DND-41 (cell line): ENCODE measurements around the gene SAMSN1.

ENCODE experiments used
- ATAC-seq: fragments of 200-7000 bp; cut with Tn5 transposase; 3 replicates; pipeline ENCODE4 v1.9.1; 2021; ENCODE audit warnings: low read depth; ENCODE audit not compliant: insufficient read depth
- DNase-seq: peaks from one replicate; pipeline ENCODE4 v3.0.0-alpha.2; 2020
- H2AFZ ChIP-seq: 2 replicates; pipeline ENCODE4 v1.6.0; 2012; ENCODE audit warnings: low read depth, low read length
- H3K27ac ChIP-seq: 2 replicates; pipeline ENCODE4 v1.5.1; 2012; ENCODE audit warnings: low read length, inconsistent platforms
- H3K27me3 ChIP-seq: fragments of 200-600 bp; sonication (generic); 2 replicates; pipeline ENCODE4 v1.6.0; 2012; ENCODE audit warnings: low read length, mild to moderate bottlenecking, inconsistent platforms; ENCODE audit not compliant: insufficient read depth, poor library complexity
- H3K36me3 ChIP-seq: 2 replicates; pipeline ENCODE4 v1.5.1; 2012; ENCODE audit warnings: low read length, inconsistent platforms; ENCODE audit not compliant: insufficient read depth
- H3K4me1 ChIP-seq: 2 replicates; pipeline ENCODE4 v1.5.1; 2012; ENCODE audit warnings: mild to moderate bottlenecking, low read length; ENCODE audit not compliant: insufficient read depth
- H3K4me2 ChIP-seq: 2 replicates; pipeline ENCODE4 v1.6.0; 2012; ENCODE audit warnings: mild to moderate bottlenecking, moderate library complexity, low read length, inconsistent platforms; ENCODE audit not compliant: insufficient read depth
- H3K4me3 ChIP-seq, 2 experiments: fragments of 200-600 bp in 1 of 2; shearing (Covaris generic) in 1 of 2; 2 replicates each; pipeline ENCODE4 v1.5.1; 2012 to 2016; ENCODE audit warnings: inconsistent platforms in 2 of 2, low read length in 2 of 2, mild to moderate bottlenecking in 2 of 2, low read depth in 1 of 2, moderate library complexity in 1 of 2
- H3K79me2 ChIP-seq: 2 replicates; pipeline ENCODE4 v1.6.0; 2012; ENCODE audit warnings: low read length, inconsistent platforms; ENCODE audit not compliant: insufficient read depth
- H3K9ac ChIP-seq: 2 replicates; pipeline ENCODE4 v1.6.0; 2012; ENCODE audit warnings: low read depth, mild to moderate bottlenecking, inconsistent platforms, low read length, moderate library complexity
- H3K9me3 ChIP-seq: 2 replicates; pipeline ENCODE4 v1.5.1; 2012; ENCODE audit warnings: low read length, moderate library complexity, mild to moderate bottlenecking, inconsistent platforms; ENCODE audit not compliant: insufficient read depth, severe bottlenecking
- H4K20me1 ChIP-seq: 2 replicates; pipeline ENCODE4 v1.6.0; 2012; ENCODE audit warnings: low read length; ENCODE audit not compliant: insufficient read depth
- EZH2 ChIP-seq: IDR thresholded peaks from 3 replicates; pipeline ENCODE4 v1.6.1; 2012; ENCODE audit warnings: borderline replicate concordance, low read depth, mild to moderate bottlenecking, moderate library complexity, low read length, inconsistent platforms; ENCODE audit not compliant: severe bottlenecking
- TF ChIP-seq, protein P1 (sequence below): IDR thresholded peaks from 2 replicates; pipeline ENCODE4 v1.5.1; 2012; ENCODE audit warnings: borderline replicate concordance, low read length, moderate library complexity, mild to moderate bottlenecking; ENCODE audit not compliant: poor library complexity, severe bottlenecking; ENCODE audit errors: extremely low read depth

Gene SAMSN1

DNA sequence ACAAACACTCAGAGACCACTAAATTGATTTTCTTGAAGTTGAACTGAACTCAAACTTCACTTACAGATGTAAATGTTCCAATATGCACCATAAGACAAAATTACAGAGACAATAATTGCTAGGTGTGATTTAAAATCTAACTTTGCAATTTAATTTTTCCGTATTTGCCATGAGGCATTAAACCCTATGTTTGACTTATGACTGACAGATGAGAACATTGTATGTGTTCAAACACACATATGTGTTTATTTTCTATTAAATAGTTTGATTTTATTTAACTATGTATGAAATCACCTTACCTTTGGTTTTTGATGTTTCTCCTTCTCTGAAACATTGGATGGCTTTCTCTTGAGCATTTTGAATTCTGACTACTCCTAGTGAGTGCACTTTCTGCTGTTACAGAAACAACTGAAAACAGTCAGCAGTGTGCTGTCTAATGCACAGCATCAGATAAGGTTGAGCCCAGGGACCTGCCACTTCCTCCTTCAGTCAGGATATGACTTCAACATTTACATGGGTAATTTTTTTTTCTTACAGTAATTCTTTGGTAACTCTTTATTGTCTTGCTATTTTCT is at the start of gene SAMSN1:
Gene SAMSN1, minus strand, starts transcription at position 410 of the 575 bp plus-strand sequence. Its CDS starts 54 bp downstream, at position 356.
- Histone ChIP-seq H3K36me3 (no peaks in the 10 kb centered on the region; the same call in 1 of the 2 replicates), H2AFZ (0 out of 2 replicates have a peak within 1 kb of the TSS, but pooled peaks have one; percentile 4), H3K79me2 (peaks cover 52% of the 10 kb centered on the region), H3K9ac (peak within 1 kb of the TSS; percentile 73), H3K4me3 (peak within 1 kb of the TSS; percentile 40 to 68), H3K4me2 (peak within 1 kb of the TSS; percentile 76), H3K27me3 (no peaks in the 10 kb centered on the region), H3K4me1 (peaks cover 69% of the 10 kb centered on the region), H3K27ac (peak within 1 kb of the TSS; percentile 95), H3K9me3 (no peaks in the 10 kb centered on the region), H4K20me1 (no peaks in the 10 kb centered on the region)
- peak; percentile 87 for ATAC-seq
- peak; percentile 84 for DNase-seq
- TF ChIP-seq, protein P1, sequence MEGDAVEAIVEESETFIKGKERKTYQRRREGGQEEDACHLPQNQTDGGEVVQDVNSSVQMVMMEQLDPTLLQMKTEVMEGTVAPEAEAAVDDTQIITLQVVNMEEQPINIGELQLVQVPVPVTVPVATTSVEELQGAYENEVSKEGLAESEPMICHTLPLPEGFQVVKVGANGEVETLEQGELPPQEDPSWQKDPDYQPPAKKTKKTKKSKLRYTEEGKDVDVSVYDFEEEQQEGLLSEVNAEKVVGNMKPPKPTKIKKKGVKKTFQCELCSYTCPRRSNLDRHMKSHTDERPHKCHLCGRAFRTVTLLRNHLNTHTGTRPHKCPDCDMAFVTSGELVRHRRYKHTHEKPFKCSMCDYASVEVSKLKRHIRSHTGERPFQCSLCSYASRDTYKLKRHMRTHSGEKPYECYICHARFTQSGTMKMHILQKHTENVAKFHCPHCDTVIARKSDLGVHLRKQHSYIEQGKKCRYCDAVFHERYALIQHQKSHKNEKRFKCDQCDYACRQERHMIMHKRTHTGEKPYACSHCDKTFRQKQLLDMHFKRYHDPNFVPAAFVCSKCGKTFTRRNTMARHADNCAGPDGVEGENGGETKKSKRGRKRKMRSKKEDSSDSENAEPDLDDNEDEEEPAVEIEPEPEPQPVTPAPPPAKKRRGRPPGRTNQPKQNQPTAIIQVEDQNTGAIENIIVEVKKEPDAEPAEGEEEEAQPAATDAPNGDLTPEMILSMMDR: no peak
- no peak for TF ChIP-seq EZH2

DNA sequence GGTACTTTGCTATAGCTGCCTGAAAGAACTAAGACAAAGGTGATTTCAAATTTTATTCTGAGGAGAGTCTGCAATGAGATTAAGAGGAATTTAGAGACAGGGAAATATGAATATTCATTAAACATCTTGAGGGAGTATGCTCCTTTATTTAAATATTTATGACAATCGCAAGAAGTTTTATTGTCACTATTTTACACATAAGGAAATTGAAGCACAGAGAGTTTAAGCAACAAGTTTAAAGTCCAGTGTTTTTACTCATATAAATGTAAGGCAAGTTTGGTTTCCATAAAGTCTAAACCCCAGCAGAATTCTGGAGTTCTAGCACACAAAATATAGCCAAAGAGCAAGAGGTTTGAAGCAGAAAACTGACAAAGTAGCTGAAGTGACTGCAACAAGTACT is 49.3 kb upstream of the SAMSN1 start:
- Histone ChIP-seq H3K9me3 (peaks cover 5% of the 10 kb centered on the region), H3K4me1 (peaks cover 20% of the 10 kb centered on the region), H3K4me3 (no peak overlapping the region), H2AFZ (no peak overlapping the region), H3K27ac (no peak overlapping the region), H4K20me1 (no peaks in the 10 kb centered on the region), H3K36me3 (no peaks in the 10 kb centered on the region), H3K9ac (no peak overlapping the region), H3K79me2 (no peaks in the 10 kb centered on the region), H3K27me3 (no peaks in the 10 kb centered on the region), H3K4me2 (no peak overlapping the region)
- ATAC-seq (no peak), DNase-seq (no peak)
- TF ChIP-seq, protein P1: no peak
- no peak for TF ChIP-seq EZH2

DNA sequence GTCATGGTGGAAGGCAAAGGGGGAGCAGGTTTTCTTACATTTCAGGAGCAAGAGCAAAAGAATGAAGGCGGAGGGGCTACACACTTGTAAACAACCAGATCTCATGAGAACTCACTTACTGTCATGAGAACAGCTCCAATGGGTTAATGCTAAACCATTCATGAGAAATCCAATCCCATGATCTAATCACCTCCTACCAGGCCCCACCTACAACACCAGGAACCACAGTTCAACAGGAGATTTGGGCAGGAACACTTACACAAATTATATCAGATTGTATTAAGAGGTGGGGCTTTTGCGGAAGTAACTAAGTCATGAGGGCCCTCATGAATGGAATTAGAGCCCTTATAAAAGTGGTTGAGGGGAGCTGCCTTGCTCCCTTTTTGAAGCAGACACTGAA is 48.9 kb upstream of the SAMSN1 start:
- H3K9ac ChIP-seq: no peak overlapping the region
- no peak for DNase-seq

More for the DNA sequence above, 48.9 kb upstream of the SAMSN1 start:
- TF ChIP-seq, protein P1: no peak
- no peak for TF ChIP-seq EZH2
- H3K4me3 ChIP-seq: no peak overlapping the region
- ATAC-seq: no peak
- no peak overlapping the region for H3K27ac ChIP-seq
- H2AFZ ChIP-seq: no peak overlapping the region
- H3K4me2 ChIP-seq: no peak overlapping the region
- H3K27me3 ChIP-seq: no peaks in the 10 kb centered on the region
- H3K36me3 ChIP-seq: no peaks in the 10 kb centered on the region
- peaks cover 15% of the 10 kb centered on the region for H3K4me1 ChIP-seq
- H4K20me1 ChIP-seq: no peaks in the 10 kb centered on the region
- H3K79me2 ChIP-seq: no peaks in the 10 kb centered on the region
- H3K9me3 ChIP-seq: peaks cover 5% of the 10 kb centered on the region
